Stimulated activated CD4-positive, alpha-beta T cell treated with anti-CD3 and anti-CD28 coated beads, Interleukin-2, amount 100 ng/mL, for 48 hours (primary cell): ENCODE data around the gene RASA1.

ENCODE experiments used
- DNase-seq, 2 donors: peaks; one replicate each; pipeline ENCODE4 v3.0.0-alpha.2; 2020

The RASA1 gene

GRCh38 chr5:87361536-87362213 lies 94.0 kb downstream of the RASA1 start:
- DNase-seq = no peak

GRCh38 chr5:87367243-87367642 lies 99.6 kb downstream of the RASA1 start:
- DNase-seq = no peak

- no peak for DNase-seq
Measured at GRCh38 chr5:87368601-87369000, 100.9 kb downstream of the RASA1 start.

GRCh38 chr5:87369431-87369830 lies 101.7 kb downstream of the RASA1 start:
- no peak for DNase-seq

GRCh38 chr5:87372705-87373104 lies 105.0 kb downstream of the RASA1 start:
- no peak for DNase-seq

- no peak for DNase-seq
Measured at GRCh38 chr5:87382224-87382623, 114.5 kb downstream of the RASA1 start.

- DNase-seq = no peak
Measured at GRCh38 chr5:87383216-87383615, 115.5 kb downstream of the RASA1 start.

- DNase-seq = no peak
Measured at GRCh38 chr5:87385802-87386201, 118.1 kb downstream of the RASA1 start.

- no peak for DNase-seq
Measured at GRCh38 chr5:87388129-87388528, 120.4 kb downstream of the RASA1 start.

GRCh38 chr5:87389296-87390034 lies 121.8 kb downstream of the RASA1 start:
- DNase-seq = no peak

GRCh38 chr5:87390075-87390474 lies 122.4 kb downstream of the RASA1 start:
- no peak for DNase-seq

GRCh38 chr5:87390576-87391199 lies 123.0 kb downstream of the RASA1 start:
- no peak for DNase-seq

GRCh38 chr5:87392170-87392569 lies 124.5 kb downstream of the RASA1 start:
- DNase-seq = no peak

GRCh38 chr5:87392801-87393200 lies 125.1 kb downstream of the RASA1 start:
- no peak for DNase-seq

- DNase-seq = no peak
Measured at GRCh38 chr5:87393331-87393730, 125.6 kb downstream of the RASA1 start.

- no peak for DNase-seq
Measured at GRCh38 chr5:87394411-87395165, 126.9 kb downstream of the RASA1 start.

- DNase-seq = no peak
Measured at GRCh38 chr5:87398981-87399614, 131.4 kb downstream of the RASA1 start.

- no peak for DNase-seq
Measured at GRCh38 chr5:87399720-87400119, 132.0 kb downstream of the RASA1 start.

- DNase-seq = no peak
Measured at GRCh38 chr5:87400305-87400899, 132.7 kb downstream of the RASA1 start.

GRCh38 chr5:87401626-87402025 lies 133.9 kb downstream of the RASA1 start:
- DNase-seq = no peak

- no peak for DNase-seq
Measured at GRCh38 chr5:87403409-87403808, 135.7 kb downstream of the RASA1 start.

- no peak for DNase-seq
Measured at GRCh38 chr5:87403899-87404298, 136.2 kb downstream of the RASA1 start.
